Activated CD4-positive, alpha-beta T cell treated with anti-CD3 and anti-CD28 coated beads for 36 hours (primary cell): ENCODE measurements around the gene TPM1. TPM values are rescaled to one million over a fixed set of nuclear protein-coding genes. Genes with fewer than 3 reads are reported as not detected.
"Not testable (repeated sequence)": the region's sequence is repeated elsewhere in the genome, so short reads cannot be mapped to it uniquely, and the experiment has no call there.

Experiments
- ATAC-seq: fragments of 200-7000 bp; cut with Tn5 transposase; one replicate; pipeline ENCODE4 v1.10.0; 2021; ENCODE audit warnings: mild to moderate bottlenecking, moderate library complexity
- CTCF ChIA-PET: fragments of 350-600 bp; sonication (Branson Sonifier 250); formaldehyde crosslinking; loops from one replicate; lab custom pipeline; 2021; ENCODE audit warnings: antibody characterized with exemption; lab: Charles Lee
- POLR2A ChIA-PET: fragments of 350-600 bp; sonication (Branson Sonifier 250); formaldehyde crosslinking; loops from one replicate; lab custom pipeline; 2021; ENCODE audit warnings: antibody characterized with exemption, inconsistent platforms; lab: Charles Lee
- DNase-seq: peaks from one replicate; pipeline ENCODE4 v3.0.0-alpha.2; 2020
- H3K27ac Mint-ChIP-seq: one replicate; pipeline ENCODE4 v1.8.0; 2021; ENCODE audit warnings: mixed read lengths
- H3K27me3 Mint-ChIP-seq: one replicate; pipeline ENCODE4 v1.8.0; 2021; ENCODE audit warnings: mixed read lengths
- H3K36me3 Mint-ChIP-seq: one replicate; pipeline ENCODE4 v1.8.0; 2021; ENCODE audit warnings: low read depth, mixed read lengths
- H3K4me1 Mint-ChIP-seq: one replicate; pipeline ENCODE4 v1.8.0; 2021; ENCODE audit warnings: mixed read lengths
- H3K4me3 Mint-ChIP-seq: one replicate; pipeline ENCODE4 v1.8.0; 2021; ENCODE audit warnings: mild to moderate bottlenecking, moderate library complexity, mixed read lengths
- H3K9me3 Mint-ChIP-seq: one replicate; pipeline ENCODE4 v1.8.0; 2021; ENCODE audit warnings: low read depth, mixed read lengths
- intact Hi-C, 2 experiments: fragments of 100-400 bp; cut with DNase I in 1 of 2; cut with micrococcal nuclease in 1 of 2; formaldehyde crosslinking; loops; one replicate each; pipeline versions ENCODE4 v1.14.2 to v1.15.1; 2022 to 2024; cut with DNase I, micrococcal nuclease
- total RNA-seq, 2 experiments: library from RNA; stranded (reverse); gene quantifications; one replicate each; pipeline ENCODE4 v1.2.3, GENCODE V29; 2021

TPM1 gene
- total RNA-seq, 2 experiments from 2014 or later: 7.6 to 8.9 TPM

DNA sequence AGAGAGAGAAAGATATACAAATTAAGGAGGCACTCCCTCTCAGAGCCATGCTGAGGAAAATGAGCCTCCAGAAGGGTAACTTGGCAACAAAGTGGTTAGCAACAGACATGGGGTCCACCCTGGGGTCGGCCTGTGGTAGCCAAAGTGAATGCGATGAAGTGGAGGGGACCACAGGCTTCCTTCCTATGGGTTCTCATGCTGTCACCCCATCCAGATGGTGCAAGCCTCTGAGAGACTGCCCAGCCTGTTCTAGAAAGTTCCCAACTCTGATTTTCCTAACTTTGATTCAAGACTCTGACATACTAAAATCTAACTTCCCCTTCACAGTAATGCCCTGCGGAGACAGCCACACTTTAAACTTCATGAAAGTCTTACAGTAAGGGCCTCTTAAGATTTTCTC lies 60.9 kb downstream of the TPM1 start:
- no peak for DNase-seq
- CTCF ChIA-PET: interaction anchor here (1.0 kb wide), 1 partner anchor 126 kb away, joined by 5 read pairs; no protein-coding TSS in a partner anchor
- H3K4me1 Mint-ChIP-seq: no peaks in the 10 kb centered on the region

DNA sequence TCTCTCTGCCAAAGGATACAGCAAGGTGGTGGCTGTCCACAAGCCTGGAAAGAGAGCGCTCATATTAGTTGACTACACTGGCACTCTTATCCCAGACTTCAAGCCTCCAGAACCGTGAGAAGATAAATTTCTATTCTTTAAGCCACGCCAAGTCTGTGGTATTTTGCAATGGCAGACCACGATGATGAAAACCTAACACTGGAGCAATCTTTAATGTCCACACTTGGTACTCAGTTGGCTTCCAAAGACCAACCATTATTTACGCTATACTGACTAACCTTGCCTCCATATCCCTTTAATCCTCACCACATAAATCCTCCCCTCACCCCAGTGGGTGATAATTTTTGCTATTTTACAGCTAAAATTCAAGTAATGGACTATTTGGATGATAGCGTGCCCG lies 62.2 kb downstream of the TPM1 start:
- intact Hi-C loops: no loop called here
- POLR2A ChIA-PET: no interaction called here
- Mint-ChIP-seq H3K4me3 (no peak overlapping the region), H3K4me1 (no peaks in the 10 kb centered on the region), H3K36me3 (no peaks in the 10 kb centered on the region), H3K27me3 (peaks cover 6% of the 10 kb centered on the region), H3K27ac (no peak overlapping the region), H3K9me3 (no peaks in the 10 kb centered on the region)
- CTCF ChIA-PET: interaction anchor here (0.6 to 1.0 kb wide), 2 partner anchors 27 to 124 kb away, joined by 3 to 5 read pairs; no protein-coding TSS in a partner anchor
- DNase-seq (no peak), ATAC-seq (no peak)

More for the DNA sequence above, 60.9 kb downstream of the TPM1 start:
- POLR2A ChIA-PET: no interaction called here
- Mint-ChIP-seq H3K9me3 (no peaks in the 10 kb centered on the region), H3K36me3 (no peaks in the 10 kb centered on the region), H3K27ac (no peak overlapping the region), H3K27me3 (peaks cover 6% of the 10 kb centered on the region), H3K4me3 (no peak overlapping the region)
- intact Hi-C loops: no loop called here
- no peak for ATAC-seq

DNA sequence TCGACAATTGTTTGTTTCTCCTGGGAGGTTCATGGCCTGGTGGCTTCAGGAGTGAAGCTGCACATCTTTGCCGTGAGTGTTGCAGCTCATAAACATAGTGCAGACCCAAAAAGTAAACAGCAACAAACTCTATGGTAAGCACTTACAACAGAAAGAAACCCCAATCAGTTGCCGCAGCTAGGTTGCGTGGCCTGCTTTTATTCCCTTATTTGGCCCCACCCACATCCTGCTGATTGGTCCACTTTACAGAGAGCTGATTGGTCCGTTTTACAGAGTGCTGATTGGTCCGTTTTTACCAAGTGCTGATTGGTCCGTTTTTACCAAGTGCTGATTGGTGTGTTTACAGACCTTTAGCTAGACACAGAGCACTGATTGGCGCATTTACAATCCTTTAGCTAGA lies 62.8 kb downstream of the TPM1 start:
- H3K36me3 Mint-ChIP-seq, H3K9me3 Mint-ChIP-seq, POLR2A ChIA-PET, ATAC-seq, H3K27me3 Mint-ChIP-seq, H3K4me3 Mint-ChIP-seq, H3K4me1 Mint-ChIP-seq, H3K27ac Mint-ChIP-seq, intact Hi-C loops: not testable (repeated sequence)
- CTCF ChIA-PET: interaction anchor here (0.6 kb wide), 1 partner anchor 28 kb away, joined by 3 read pairs; no protein-coding TSS in a partner anchor
- peak; percentile 9 for DNase-seq

DNA sequence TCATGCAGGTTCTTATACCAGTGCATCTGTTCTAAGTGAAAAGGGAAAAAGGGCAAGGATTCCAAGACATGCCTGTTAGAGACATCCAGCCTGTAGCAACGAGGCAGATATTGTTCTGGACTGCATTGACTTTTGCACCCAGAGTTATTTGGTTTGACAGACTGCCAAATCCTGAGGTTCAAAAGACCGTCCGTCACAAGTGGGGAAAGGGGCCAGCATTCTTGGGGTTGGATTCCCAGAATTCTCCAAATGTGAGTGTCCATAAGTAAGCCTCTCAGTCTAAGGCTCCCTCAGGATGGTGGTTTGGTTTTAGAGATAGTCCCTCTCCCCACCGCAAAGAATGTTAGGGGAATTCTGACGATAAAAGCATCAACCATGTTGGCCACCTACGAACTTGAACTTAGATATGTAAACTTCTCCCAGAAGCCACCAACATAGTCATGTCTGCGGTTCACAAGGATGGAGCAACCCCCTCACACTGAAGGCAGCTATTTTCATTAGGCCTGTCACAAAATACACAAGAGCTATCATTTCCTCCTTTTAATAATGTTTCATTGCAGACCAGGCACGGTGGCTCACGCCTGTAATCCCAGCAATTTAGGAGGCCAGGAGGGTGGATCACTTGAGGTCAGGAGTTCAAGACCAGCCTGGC lies 65.5 kb downstream of the TPM1 start:
- no peaks in the 10 kb centered on the region for H3K36me3 Mint-ChIP-seq
- no peaks in the 10 kb centered on the region for H3K9me3 Mint-ChIP-seq
- intact Hi-C loops: no loop called here
- CTCF ChIA-PET: interaction anchor here (0.7 kb wide), 1 partner anchor 19 kb away, joined by 3 read pairs; no protein-coding TSS in a partner anchor
- ATAC-seq (no peak), DNase-seq (no peak)
- POLR2A ChIA-PET: no interaction called here
- no peak overlapping the region for H3K4me3 Mint-ChIP-seq
- no peaks in the 10 kb centered on the region for H3K4me1 Mint-ChIP-seq
- H3K27ac Mint-ChIP-seq: no peak overlapping the region
- peaks cover 6% of the 10 kb centered on the region for H3K27me3 Mint-ChIP-seq

DNA sequence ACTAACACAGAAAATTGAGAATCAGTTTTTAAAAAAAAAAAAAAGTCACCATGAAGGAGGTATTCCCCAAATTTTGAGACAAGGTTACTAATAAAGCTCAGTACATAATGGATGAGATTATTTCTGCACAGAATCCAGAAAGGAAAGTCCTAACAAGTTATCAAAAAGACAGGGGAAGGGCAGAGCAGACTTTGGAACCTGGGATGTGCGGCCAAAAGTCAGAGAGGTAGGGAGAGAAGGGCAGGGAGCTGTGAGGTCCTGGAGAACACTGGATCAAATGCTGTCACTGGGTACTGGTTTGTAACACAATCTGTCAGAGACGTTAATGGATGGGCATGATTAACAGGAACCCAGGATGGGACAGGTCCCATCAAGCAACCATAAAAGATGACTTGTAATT lies 67.0 kb downstream of the TPM1 start:
- ATAC-seq: no peak
- Mint-ChIP-seq H3K36me3 (no peaks in the 10 kb centered on the region), H3K4me3 (no peak overlapping the region), H3K27ac (no peak overlapping the region), H3K4me1 (no peaks in the 10 kb centered on the region), H3K9me3 (no peaks in the 10 kb centered on the region), H3K27me3 (peaks cover 6% of the 10 kb centered on the region)
- intact Hi-C loops: no loop called here
- CTCF ChIA-PET: interaction anchor here (0.6 to 1.1 kb wide), 3 partner anchors 57 to 311 kb away, joined by 3 to 4 read pairs (median 3); no protein-coding TSS in a partner anchor
- POLR2A ChIA-PET: interaction anchor here (0.7 kb wide), 1 partner anchor 119 kb away, joined by 5 read pairs; no protein-coding TSS in a partner anchor
- DNase-seq: no peak

DNA sequence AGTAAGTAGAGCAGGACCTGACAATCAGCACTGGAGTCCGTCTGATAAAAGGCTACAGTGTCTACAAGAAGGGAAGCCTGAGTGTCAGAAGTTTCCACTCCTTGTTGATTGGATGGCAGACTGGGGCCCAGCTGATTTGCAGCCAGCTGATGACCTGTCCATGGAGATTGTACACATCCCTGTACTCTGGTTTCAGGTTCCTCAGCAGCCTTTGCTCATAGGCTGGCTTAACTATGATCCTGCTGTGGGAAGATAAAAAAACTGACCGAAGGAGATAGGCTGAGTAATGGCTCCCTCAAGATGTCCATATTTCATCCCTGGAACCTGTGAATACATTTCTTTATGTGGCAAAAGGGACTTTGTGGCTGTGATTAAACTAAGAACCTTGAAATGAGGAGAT lies 67.4 kb downstream of the TPM1 start:
- POLR2A ChIA-PET: interaction anchor here (0.7 kb wide), 1 partner anchor 119 kb away, joined by 5 read pairs; no protein-coding TSS in a partner anchor
- H3K27ac Mint-ChIP-seq: no peak overlapping the region
- CTCF ChIA-PET: interaction anchor here (0.6 to 1.1 kb wide), 3 partner anchors 57 to 312 kb away, joined by 3 to 4 read pairs (median 3); no protein-coding TSS in a partner anchor
- no peaks in the 10 kb centered on the region for H3K36me3 Mint-ChIP-seq
- intact Hi-C loops: no loop called here
- H3K4me3 Mint-ChIP-seq: no peak overlapping the region
- DNase-seq (no peak), ATAC-seq (no peak)
- no peaks in the 10 kb centered on the region for H3K9me3 Mint-ChIP-seq
- H3K4me1 Mint-ChIP-seq: no peaks in the 10 kb centered on the region
- H3K27me3 Mint-ChIP-seq: peaks cover 5% of the 10 kb centered on the region

DNA sequence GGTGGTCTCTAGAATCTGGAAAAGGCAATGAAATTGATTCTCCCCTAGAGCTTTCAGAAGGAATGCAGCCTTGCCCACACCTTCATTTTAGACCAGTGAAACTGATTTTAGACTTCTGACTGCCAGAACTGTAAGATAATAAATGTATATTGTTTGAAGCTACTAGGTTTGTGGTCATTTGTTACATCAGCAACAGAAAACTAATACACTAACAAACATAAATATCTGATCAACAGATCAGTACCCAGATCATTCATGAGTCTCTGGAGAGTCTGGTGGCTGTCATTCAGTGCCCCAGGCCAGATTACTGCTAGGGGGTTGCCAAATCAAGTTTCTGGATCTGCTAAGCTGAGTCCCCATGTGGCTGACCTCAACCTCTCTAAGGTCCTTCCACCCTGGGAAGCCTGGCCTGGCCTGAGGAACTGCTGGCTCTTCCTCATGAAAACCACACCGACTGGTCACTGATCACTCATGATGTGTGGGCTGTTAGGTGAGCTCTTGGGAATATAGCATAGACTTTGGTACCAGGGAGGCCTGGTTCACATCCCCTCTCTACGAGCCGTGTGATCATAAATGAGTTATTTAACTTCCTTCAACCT lies 68.0 kb downstream of the TPM1 start:
- POLR2A ChIA-PET: no interaction called here
- H3K4me1 Mint-ChIP-seq: no peaks in the 10 kb centered on the region
- CTCF ChIA-PET: interaction anchor here (0.6 to 1.1 kb wide), 3 partner anchors 66 to 428 kb away, joined by 3 read pairs; no protein-coding TSS in a partner anchor
- no peaks in the 10 kb centered on the region for H3K9me3 Mint-ChIP-seq
- DNase-seq: no peak
- H3K27ac Mint-ChIP-seq: no peak overlapping the region
- ATAC-seq: no peak
- no peak overlapping the region for H3K4me3 Mint-ChIP-seq
- no peaks in the 10 kb centered on the region for H3K36me3 Mint-ChIP-seq
- peaks cover 1% of the 10 kb centered on the region for H3K27me3 Mint-ChIP-seq
- intact Hi-C loops: no loop called here

DNA sequence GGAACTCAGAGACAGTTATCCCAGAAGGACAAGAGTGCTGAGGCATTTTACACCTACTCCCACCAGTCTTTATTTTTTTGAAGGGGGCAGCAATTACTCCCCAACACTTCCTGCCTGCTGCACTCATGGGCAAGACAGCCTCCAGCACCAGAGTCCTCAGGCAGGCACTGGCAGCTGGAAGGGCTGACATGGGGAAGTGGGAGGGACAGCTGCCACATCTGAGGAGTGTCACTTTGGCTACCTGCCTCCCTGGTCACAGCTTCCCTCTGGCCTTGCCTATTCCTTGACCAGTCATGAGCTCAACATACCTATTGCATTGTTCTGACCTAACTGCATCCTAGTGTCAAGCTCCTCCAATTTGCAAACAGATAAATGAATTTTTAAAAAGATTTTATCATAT lies 68.9 kb downstream of the TPM1 start:
- no peak overlapping the region for H3K27ac Mint-ChIP-seq
- no peak overlapping the region for H3K4me3 Mint-ChIP-seq
- intact Hi-C loops: no loop called here
- ChIA-PET CTCF (interaction anchor here (0.8 kb wide), 1 partner anchor 176 kb away, joined by 3 read pairs; no protein-coding TSS in a partner anchor), POLR2A (no interaction called here)
- no peaks in the 10 kb centered on the region for H3K4me1 Mint-ChIP-seq
- DNase-seq (no peak), ATAC-seq (no peak)
- no peaks in the 10 kb centered on the region for H3K27me3 Mint-ChIP-seq
- H3K36me3 Mint-ChIP-seq: no peaks in the 10 kb centered on the region
- H3K9me3 Mint-ChIP-seq: no peaks in the 10 kb centered on the region

DNA sequence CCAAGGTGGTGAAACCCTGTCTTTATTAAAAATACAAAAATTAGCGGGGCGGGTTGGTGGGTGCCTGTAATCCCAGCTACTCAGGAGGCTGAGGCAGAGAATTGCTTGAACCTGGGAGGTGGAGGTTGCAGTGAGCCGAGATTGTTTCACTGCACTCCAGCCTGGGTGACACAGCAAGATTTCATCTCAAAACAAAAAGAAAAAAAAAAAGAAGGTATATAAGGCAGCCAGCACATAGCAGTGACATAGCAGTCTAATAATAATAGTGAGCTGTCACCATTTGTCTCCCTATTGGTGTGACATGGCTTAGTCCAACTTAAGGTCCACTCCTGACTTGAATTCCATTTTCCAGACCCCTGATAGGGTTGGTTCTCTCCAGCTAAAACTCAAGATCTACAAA lies 70.3 kb downstream of the TPM1 start:
- Mint-ChIP-seq H3K27me3 (no peaks in the 10 kb centered on the region), H3K36me3 (no peaks in the 10 kb centered on the region), H3K4me1 (no peaks in the 10 kb centered on the region), H3K27ac (no peak overlapping the region), H3K4me3 (no peak overlapping the region), H3K9me3 (no peaks in the 10 kb centered on the region)
- ATAC-seq (no peak), DNase-seq (no peak)
- intact Hi-C loops: no loop called here
- POLR2A ChIA-PET: no interaction called here
- CTCF ChIA-PET: no interaction called here

DNA sequence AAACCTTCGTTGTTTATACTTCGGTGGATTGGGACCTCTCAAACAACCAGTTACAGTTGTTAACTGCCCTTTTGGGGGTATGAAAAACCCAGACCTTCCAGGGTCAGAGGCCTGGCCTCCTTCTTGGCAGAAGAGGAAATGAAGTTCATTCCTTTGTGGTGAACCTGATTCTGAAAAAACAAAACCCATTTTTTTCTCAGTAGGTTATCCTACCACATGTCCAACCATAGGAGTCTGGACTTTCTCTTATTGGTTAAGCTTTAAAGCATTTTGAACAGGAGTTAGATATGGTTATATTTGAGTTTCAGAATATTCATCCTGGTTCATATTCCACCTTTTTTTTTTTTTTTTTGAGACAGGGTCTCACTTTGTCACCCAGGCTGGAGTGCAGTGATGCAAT lies 71.9 kb downstream of the TPM1 start:
- peaks cover 3% of the 10 kb centered on the region for H3K9me3 Mint-ChIP-seq
- no peaks in the 10 kb centered on the region for H3K4me1 Mint-ChIP-seq
- ATAC-seq: no peak
- CTCF ChIA-PET: interaction anchor here (0.6 kb wide), 1 partner anchor 1951 kb away, joined by 4 read pairs; no protein-coding TSS in a partner anchor
- intact Hi-C loops: no loop called here
- POLR2A ChIA-PET: no interaction called here
- DNase-seq: no peak
- no peak overlapping the region for H3K4me3 Mint-ChIP-seq
- H3K27ac Mint-ChIP-seq: no peak overlapping the region
- no peaks in the 10 kb centered on the region for H3K36me3 Mint-ChIP-seq
- no peaks in the 10 kb centered on the region for H3K27me3 Mint-ChIP-seq
